GM18511 (cell line): ENCODE results near the gene MICB.
"Not testable (repeated sequence)": the region's sequence is repeated elsewhere in the genome, so short reads cannot be mapped to it uniquely, and the experiment has no call there.

Experiments used
- ATAC-seq: cut with Tn5 transposase; IDR thresholded peaks from one replicate; pipeline ENCODE4 v1.9.1; 2021; ENCODE audit warnings: mild to moderate bottlenecking, moderate library complexity; ENCODE audit not compliant: unreplicated experiment

MICB gene

GRCh38 chr6:31473780-31474761, 23.9 kb upstream of the MICB start:
- ATAC-seq = no peak

GRCh38 chr6:31474871-31475286, 23.1 kb upstream of the MICB start:
- ATAC-seq = no peak

GRCh38 chr6:31476515-31477139, 21.3 kb upstream of the MICB start:
- ATAC-seq = no peak

- ATAC-seq = no peak
Measured at GRCh38 chr6:31477521-31477920, 20.4 kb upstream of the MICB start.

- ATAC-seq = no peak
Measured at GRCh38 chr6:31478186-31478950, 19.6 kb upstream of the MICB start.

- no peak for ATAC-seq
Measured at GRCh38 chr6:31479151-31479932, 18.6 kb upstream of the MICB start.

GRCh38 chr6:31479933-31480535, 17.9 kb upstream of the MICB start:
- no peak for ATAC-seq

- ATAC-seq = no peak
Measured at GRCh38 chr6:31480574-31480973, 17.4 kb upstream of the MICB start.

- ATAC-seq = no peak
Measured at GRCh38 chr6:31483392-31483791, 14.6 kb upstream of the MICB start.

- no peak for ATAC-seq
Measured at GRCh38 chr6:31485055-31485454, 12.9 kb upstream of the MICB start.

- not testable (repeated sequence) for ATAC-seq
Measured at GRCh38 chr6:31486065-31486837, 11.7 kb upstream of the MICB start.

- not testable (repeated sequence) for ATAC-seq
Measured at GRCh38 chr6:31487674-31488073, 10.3 kb upstream of the MICB start.

GRCh38 chr6:31489086-31489485, 8.9 kb upstream of the MICB start:
- no peak for ATAC-seq

GRCh38 chr6:31490115-31490873, 7.7 kb upstream of the MICB start:
- no peak for ATAC-seq

GRCh38 chr6:31493550-31493874, 4.4 kb upstream of the MICB start:
- ATAC-seq = not testable (repeated sequence)

GRCh38 chr6:31493875-31494694, 3.9 kb upstream of the MICB start:
- ATAC-seq = peak; percentile 52

GRCh38 chr6:31495580-31495979, 2.4 kb upstream of the MICB start:
- no peak for ATAC-seq

GRCh38 chr6:31496826-31497225, 1.1 kb upstream of the MICB start:
- ATAC-seq = not testable (repeated sequence)
